Measurements from ENCODE around the gene TUBGCP2. TPM values are rescaled to one million over a fixed set of nuclear protein-coding genes. Genes with fewer than 3 reads are reported as not detected.
A peak's percentile ranks its signal among the peaks of the same experiment; 100 is the strongest.

Gene TUBGCP2
- total and polyA plus RNA-seq, 9 donors, result 31.2 to 70.5 (median 56.0) TPM

GRCh38 chr10:133318494-133319127 lies 9.9 kb upstream of the TUBGCP2 start:
- Histone ChIP-seq H3K4me3 (peak overlapping the region; percentile 23), H3K27me3 (no peaks in the 10 kb centered on the region), H3K36me3 (no peaks in the 10 kb centered on the region), H3K4me1 (ENCODE audit: insufficient read depth) (no peaks in the 10 kb centered on the region), H3K27ac (no peak overlapping the region), H3K9me3 (no peaks in the 10 kb centered on the region)
- intact Hi-C loops (cut with DNase I), result loop anchor here in 1 of 4 donors (5.0 kb wide), 1 partner anchor 176 kb away; no protein-coding TSS in a partner anchor
- TF ChIP-seq POLR2A (IDR thresholded peaks at IDR 0.05), result no peak
- peak; percentile 26 to 51 (median 47) for TF ChIP-seq CTCF (IDR thresholded peaks at IDR 0.05)
- TF ChIP-seq EP300 (IDR thresholded peaks at IDR 0.05), result no peak
- peak; percentile 41 to 73 (median 64) for DNase-seq
- WGBS, 3 donors, result 8 to 15% (median 15%) methylated on average over 28 to 51 of the region's 51 CpGs

GRCh38 chr10:133316732-133317131 lies 8.1 kb upstream of the TUBGCP2 start:
- peak in 1 of 5 donors; percentile 5 for DNase-seq
- WGBS, 3 donors, result 80 to 92% (median 84%) methylated on average over 7 of the region's 7 CpGs
- intact Hi-C loops (cut with DNase I), result loop anchor here in 1 of 4 donors (5.0 kb wide), 1 partner anchor 174 kb away; no protein-coding TSS in a partner anchor

GRCh38 chr10:133316266-133316665 lies 7.6 kb upstream of the TUBGCP2 start:
- peak in 1 of 5 donors; percentile 24 for DNase-seq
- 80 to 93% (median 87%) methylated on average over 9 of the region's 9 CpGs for WGBS, 3 donors
- Histone ChIP-seq H3K27ac (no peak overlapping the region), H3K27me3 (no peaks in the 10 kb centered on the region), H3K4me1 (ENCODE audit: insufficient read depth) (no peaks in the 10 kb centered on the region), H3K4me3 (no peak overlapping the region), H3K36me3 (no peaks in the 10 kb centered on the region), H3K9me3 (no peaks in the 10 kb centered on the region)
- intact Hi-C loops (cut with DNase I), result loop anchor here in 1 of 4 donors (5.0 kb wide), 1 partner anchor 174 kb away; no protein-coding TSS in a partner anchor
- TF ChIP-seq CTCF (IDR thresholded peaks at IDR 0.05), result no peak
- no peak for TF ChIP-seq EP300 (IDR thresholded peaks at IDR 0.05)
- no peak for TF ChIP-seq POLR2A (IDR thresholded peaks at IDR 0.05)

More at GRCh38 chr10:133316732-133317131, 8.1 kb upstream of the TUBGCP2 start:
- Histone ChIP-seq H3K9me3 (no peaks in the 10 kb centered on the region), H3K4me3 (no peak overlapping the region), H3K27me3 (no peaks in the 10 kb centered on the region), H3K27ac (no peak overlapping the region), H3K4me1 (ENCODE audit: insufficient read depth) (no peaks in the 10 kb centered on the region), H3K36me3 (no peaks in the 10 kb centered on the region)
- TF ChIP-seq EP300 (IDR thresholded peaks at IDR 0.05), result no peak
- no peak for TF ChIP-seq POLR2A (IDR thresholded peaks at IDR 0.05)
- TF ChIP-seq CTCF (IDR thresholded peaks at IDR 0.05), result no peak

GRCh38 chr10:133315847-133316246 lies 7.2 kb upstream of the TUBGCP2 start:
- Histone ChIP-seq H3K27me3 (no peaks in the 10 kb centered on the region), H3K27ac (no peak overlapping the region), H3K4me1 (ENCODE audit: insufficient read depth) (no peaks in the 10 kb centered on the region), H3K36me3 (no peaks in the 10 kb centered on the region), H3K9me3 (no peaks in the 10 kb centered on the region), H3K4me3 (no peak overlapping the region)
- 78 to 81% (median 80%) methylated on average over 5 of the region's 5 CpGs for WGBS, 3 donors
- no peak for DNase-seq
- no peak for TF ChIP-seq EP300 (IDR thresholded peaks at IDR 0.05)
- TF ChIP-seq POLR2A (IDR thresholded peaks at IDR 0.05), result no peak
- TF ChIP-seq CTCF (IDR thresholded peaks at IDR 0.05), result no peak
- intact Hi-C loops (cut with DNase I), result loop anchor here in 1 of 4 donors (5.0 kb wide), 1 partner anchor 174 kb away; no protein-coding TSS in a partner anchor

Data from ovary (tissue), 9 donors.